K562 (cell line): ENCODE measurements around the gene CPLANE2. TPM values are rescaled to one million over a fixed set of nuclear protein-coding genes. Genes with fewer than 3 reads are reported as not detected.

Experiments used
- ATAC-seq: fragments of 200-7000 bp; cut with Tn5 transposase; 3 replicates; pipeline ENCODE4 v1.9.1; 2020; ENCODE audit warnings: moderate library complexity
- BruUV-seq: library from RNA; stranded (reverse); fragments of 400-500 nt; replicated peaks from 2 replicates; lab custom pipeline; 2021; lab: Mats Ljungman, UMichigan
- CTCF ChIA-PET: fragments of 300-600 bp; formaldehyde crosslinking; extraction: SDS; loops from one replicate; lab custom pipeline; 2021; ENCODE audit warnings: low intra/inter-chr PET ratio; lab: Yijun Ruan, JAX
- POLR2A ChIA-PET: fragments of 300-600, 350-650 bp; sonication (Branson Sonifier 250); formaldehyde crosslinking; extraction: SDS; loops from one replicate; lab custom pipeline; 2021; ENCODE audit warnings: antibody characterized with exemption, inconsistent platforms; lab: Yijun Ruan, JAX
- DNase-seq, 4 experiments: peaks; one replicate each; pipeline versions ENCODE4 v3.0.0 to v3.0.0-alpha.2; 2011 to 2018; ENCODE audit warnings: low spot score in 3 of 4, mixed read lengths in 3 of 4; ENCODE audit errors: extremely low read depth in 1 of 4
- FAIRE-seq: peaks from 2 replicates; lab custom pipeline; 2011; peaks lifted over from hg19 to GRCh38; lab: Jason Lieb, UNC
- H2AFZ ChIP-seq: 2 replicates; pipeline ENCODE4 v1.6.0; 2011; ENCODE audit warnings: low read depth, low read length, control low read depth, inconsistent platforms
- H3K27ac ChIP-seq: fragments of 200-600 bp; 3 replicates; pipeline ENCODE4 v1.8.0; 2011; ENCODE audit warnings: low read depth, mild to moderate bottlenecking, control low read depth, inconsistent platforms, low read length, moderate library complexity, mixed read lengths; ENCODE audit errors: extremely low read depth
- H3K27me3 ChIP-seq, 2 experiments: fragments of 300-600 bp in 1 of 2; 2 replicates in 1 of 2; 3 replicates in 1 of 2; pipeline versions ENCODE4 v1.6.0 to v1.8.0; 2011; ENCODE audit warnings: inconsistent platforms in 2 of 2, low read length in 2 of 2, mild to moderate bottlenecking in 1 of 2, mixed read lengths in 1 of 2, moderate library complexity in 1 of 2; ENCODE audit not compliant: control insufficient read depth in 2 of 2, insufficient read depth in 2 of 2
- H3K36me3 ChIP-seq: fragments of 300-600 bp; 3 replicates; pipeline ENCODE4 v1.8.0; 2011; ENCODE audit warnings: mild to moderate bottlenecking, low read length, inconsistent platforms; ENCODE audit not compliant: control insufficient read depth, insufficient read depth
- H3K4me1 ChIP-seq, 2 experiments: fragments of 200-600 bp in 1 of 2; replicated peaks in 1 of 2; 2 replicates in 1 of 2; 3 replicates in 1 of 2; pipeline versions ENCODE4 v1.5.1 to v1.8.0; 2011; ENCODE audit warnings: inconsistent platforms in 2 of 2, low read length in 2 of 2, mild to moderate bottlenecking in 1 of 2, mixed read lengths in 1 of 2, moderate library complexity in 1 of 2; ENCODE audit not compliant: control insufficient read depth in 2 of 2, insufficient read depth in 2 of 2
- H3K4me2 ChIP-seq: 2 replicates; pipeline ENCODE4 v1.6.1; 2011; ENCODE audit warnings: low read length, control low read depth, inconsistent platforms, mixed read lengths; ENCODE audit not compliant: insufficient read depth
- H3K4me3 ChIP-seq: fragments of 200-600 bp; sonication (generic), shearing (Covaris generic); 2 replicates; pipeline ENCODE4 v1.5.1; 2016; ENCODE audit warnings: control low read depth, inconsistent platforms
- H3K79me2 ChIP-seq: fragments of 200-600 bp; 3 replicates; pipeline ENCODE4 v1.8.0; 2011; ENCODE audit warnings: low read length, inconsistent platforms; ENCODE audit not compliant: control insufficient read depth, insufficient read depth
- H3K9ac ChIP-seq, 2 experiments: 2 replicates each; pipeline versions ENCODE4 v1.6.0 to v1.6.1; 2011; ENCODE audit warnings: low read depth in 2 of 2, low read length in 2 of 2, control low read depth in 1 of 2, inconsistent platforms in 1 of 2, mild to moderate bottlenecking in 1 of 2, mixed read lengths in 1 of 2; ENCODE audit not compliant: insufficient read depth in 1 of 2
- H3K9me1 ChIP-seq: one replicate; pipeline ENCODE4 v1.6.0; 2011; ENCODE audit warnings: inconsistent platforms, mild to moderate bottlenecking, low read length, moderate library complexity; ENCODE audit not compliant: control insufficient read depth, insufficient read depth
- H3K9me3 ChIP-seq: replicated peaks from 2 replicates; pipeline ENCODE4 v1.5.1; 2011; ENCODE audit warnings: low read depth, low read length, inconsistent platforms; ENCODE audit not compliant: control insufficient read depth, insufficient read depth
- H4K20me1 ChIP-seq: replicated peaks from 2 replicates; pipeline ENCODE4 v1.6.1; 2011; ENCODE audit warnings: low read length, inconsistent platforms, mixed read lengths; ENCODE audit not compliant: control insufficient read depth, insufficient read depth
- ETS2 ChIP-seq: IDR thresholded peaks from 2 replicates; pipeline ENCODE4 v1.6.1; 2016; ENCODE audit warnings: borderline replicate concordance, missing genetic modification characterization, mild to moderate bottlenecking, moderate library complexity, missing compliant biosample characterization; ENCODE audit not compliant: poor library complexity, severe bottlenecking
- KLF10 ChIP-seq: fragments of 250-450 bp; sonication (Bioruptor Pico); IDR thresholded peaks from 2 replicates; pipeline ENCODE4 v1.6.1; 2021; ENCODE audit warnings: matching md5 sums
- MYNN ChIP-seq, 2 experiments: sonication (generic); formaldehyde crosslinking in 1 of 2; IDR thresholded peaks; 2 replicates each; pipeline versions ENCODE4 v1.5.0 to v1.6.1; 2016 to 2020; ENCODE audit warnings: antibody characterized with exemption in 1 of 2, missing genetic modification reagents in 1 of 2
- RBFOX2 ChIP-seq: fragments of 200-400 bp; formaldehyde crosslinking; IDR thresholded peaks from 2 replicates; pipeline ENCODE4 v1.6.1; 2017; ENCODE audit warnings: low read depth, mild to moderate bottlenecking, low read length, moderate library complexity
- SOX6 ChIP-seq: fragments of 450-650 bp; IDR thresholded peaks from 2 replicates; pipeline ENCODE4 v1.6.1; 2014; ENCODE audit warnings: mild to moderate bottlenecking
- TAF7 ChIP-seq: fragments of 450-650 bp; IDR thresholded peaks from 2 replicates; pipeline ENCODE4 v1.6.1; 2016; ENCODE audit warnings: missing genetic modification characterization, missing compliant biosample characterization
- ZNF395 ChIP-seq: fragments of 200-800 bp; sonication (Bioruptor generic); IDR thresholded peaks from 2 replicates; pipeline ENCODE4 v1.6.1; 2017; ENCODE audit warnings: missing genetic modification characterization, missing compliant biosample characterization
- WGBS: fragments of 100-300 bp; shearing (Covaris generic); methylation state at CpG from one replicate; pipeline ENCODE4 v1.1.6; 2016; ENCODE audit warnings: low coverage, mixed read lengths; ENCODE audit not compliant: insufficient coverage; ENCODE audit errors: missing lambda C conversion rate; 5-methylcytosine and 5-hydroxymethylcytosine counted together
- in situ Hi-C: fragments of 300-500 bp; cut with MboI; formaldehyde crosslinking; loops from 4 replicates; pipeline ENCODE4 v1.15.0; 2018; ENCODE audit warnings: inconsistent platforms, mixed read lengths
- intact Hi-C: fragments of 100-400 bp; cut with micrococcal nuclease; formaldehyde crosslinking; loops from 2 replicates; pipeline ENCODE4 v1.14.2; 2022
- polyA plus RNA-seq, 8 experiments: library from polyadenylated mRNA; depleted of rRNA in 4 of 8; stranded (reverse) in 5 of 8; unstranded in 3 of 8; fragments of >200 nt; fragmentation: Nextera tagmentation in 2 of 8; fragmentation: Illumina TruSeq in 1 of 8; extraction: Ambion mirVana in 2 of 8; extraction: Trizol in 1 of 8; gene quantifications; 2 replicates each; pipeline versions ENCODE4 v1.2.1 to v1.2.3, GENCODE V29; 2011 to 2014; ENCODE audit warnings: inconsistent platforms in 1 of 8, missing spikeins in 1 of 8
- total RNA-seq, 7 experiments: library from RNA; depleted of rRNA in 6 of 7; stranded (reverse); fragments of >200 nt in 6 of 7; fragmentation: Illumina TruSeq in 2 of 7; extraction: Trizol in 2 of 7; gene quantifications; 2 replicates each; pipeline versions ENCODE4 v1.2.1 to v1.2.3, GENCODE V29; 2011 to 2021; ENCODE audit warnings: low replicate concordance in 1 of 7
- TF ChIP-seq, protein P1 (sequence below): fragments of 250-450 bp; sonication (Bioruptor Pico); IDR thresholded peaks from 2 replicates; pipeline ENCODE4 v1.5.0; 2021; ENCODE audit warnings: mild to moderate bottlenecking, borderline replicate concordance

Gene CPLANE2
- total and polyA plus RNA-seq, 9 of the 15 experiments (the other 6 are each of a cell fraction or from before 2014, with no cell fraction given): 0.17 to 20.9 (median 8.1) TPM

- H3K27me3 ChIP-seq: no peaks in the 10 kb centered on the region
- H3K4me2 ChIP-seq: no peak overlapping the region
- H4K20me1 ChIP-seq: no peaks in the 10 kb centered on the region
- no peak overlapping the region for H3K4me3 ChIP-seq
- no peaks in the 10 kb centered on the region for H3K9me1 ChIP-seq
- peaks cover 22 to 41% of the 10 kb centered on the region in 2 experiments for H3K4me1 ChIP-seq
- no peak overlapping the region for H2AFZ ChIP-seq
- intact Hi-C loops: no loop called here
- WGBS: 39% methylated on average over 3 of the region's 3 CpGs
- TF ChIP-seq KLF10 (CRISPR knock-in tag) (no peak), SOX6 (no peak), TAF7 (no peak)
- no peak for FAIRE-seq
- DNase-seq: no peak
- H3K27ac ChIP-seq: no peak overlapping the region
- CTCF ChIA-PET: no interaction called here
- no peaks in the 10 kb centered on the region for H3K9me3 ChIP-seq
- in situ Hi-C loops: no loop called here
- peaks cover 8% of the 10 kb centered on the region; the same call in 2 of the 3 replicates for H3K79me2 ChIP-seq
- BruUV-seq: no TSS peak
- POLR2A ChIA-PET: interaction anchor here (1.7 to 2.1 kb wide), 2 partner anchors 10 to 13 kb away, joined by 7 read pairs; no protein-coding TSS in a partner anchor
- no peaks in the 10 kb centered on the region; the same call in 2 of the 3 replicates for H3K36me3 ChIP-seq
- ATAC-seq: no peak
- no peak overlapping the region for H3K9ac ChIP-seq
Measured at GRCh38 chr1:16203550-16203949, 33.4 kb downstream of the CPLANE2 start.

- Histone ChIP-seq H3K9ac (peak overlapping the region in 1 of 2 experiments; percentile 53; a peak in 1 of 4 replicates), H3K9me1 (no peaks in the 10 kb centered on the region), H4K20me1 (no peaks in the 10 kb centered on the region), H2AFZ (no peak overlapping the region), H3K9me3 (no peaks in the 10 kb centered on the region), H3K4me3 (no peak overlapping the region), H3K79me2 (peaks cover 8% of the 10 kb centered on the region; the same call in 2 of the 3 replicates), H3K27ac (no peak overlapping the region), H3K27me3 (no peaks in the 10 kb centered on the region), H3K36me3 (no peaks in the 10 kb centered on the region; the same call in 2 of the 3 replicates), H3K4me2 (no peak overlapping the region), H3K4me1 (peaks cover 12 to 35% of the 10 kb centered on the region in 2 experiments)
- POLR2A ChIA-PET: interaction anchor here (1.1 to 2.1 kb wide), 4 partner anchors 9 to 36 kb away, joined by 3 to 7 read pairs (median 4); partner anchors contain the start of gene ARHGEF19
- CTCF ChIA-PET: no interaction called here
- no TSS peak for BruUV-seq
- ATAC-seq: no peak
- no peak for FAIRE-seq
- intact Hi-C loops: no loop called here
- WGBS: 53% methylated on average over 24 of the region's 24 CpGs
- in situ Hi-C loops: no loop called here
- DNase-seq: no peak
- TF ChIP-seq ETS2 (tag): no peak
- TF ChIP-seq, protein P1, sequence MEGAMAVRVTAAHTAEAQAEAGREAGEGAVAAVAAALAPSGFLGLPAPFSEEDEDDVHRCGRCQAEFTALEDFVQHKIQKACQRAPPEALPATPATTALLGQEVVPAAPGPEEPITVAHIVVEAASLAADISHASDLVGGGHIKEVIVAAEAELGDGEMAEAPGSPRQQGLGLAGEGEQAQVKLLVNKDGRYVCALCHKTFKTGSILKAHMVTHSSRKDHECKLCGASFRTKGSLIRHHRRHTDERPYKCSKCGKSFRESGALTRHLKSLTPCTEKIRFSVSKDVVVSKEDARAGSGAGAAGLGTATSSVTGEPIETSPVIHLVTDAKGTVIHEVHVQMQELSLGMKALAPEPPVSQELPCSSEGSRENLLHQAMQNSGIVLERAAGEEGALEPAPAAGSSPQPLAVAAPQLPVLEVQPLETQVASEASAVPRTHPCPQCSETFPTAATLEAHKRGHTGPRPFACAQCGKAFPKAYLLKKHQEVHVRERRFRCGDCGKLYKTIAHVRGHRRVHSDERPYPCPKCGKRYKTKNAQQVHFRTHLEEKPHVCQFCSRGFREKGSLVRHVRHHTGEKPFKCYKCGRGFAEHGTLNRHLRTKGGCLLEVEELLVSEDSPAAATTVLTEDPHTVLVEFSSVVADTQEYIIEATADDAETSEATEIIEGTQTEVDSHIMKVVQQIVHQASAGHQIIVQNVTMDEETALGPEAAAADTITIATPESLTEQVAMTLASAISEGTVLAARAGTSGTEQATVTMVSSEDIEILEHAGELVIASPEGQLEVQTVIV (CRISPR knock-in tag): no peak
- 0 out of 2 replicates have a peak, but pooled peaks have one; percentile 23 for TF ChIP-seq RBFOX2
- TF ChIP-seq MYNN (IDR thresholded peaks at IDR 0.05): no peak
- no peak for TF ChIP-seq MYNN (CRISPR knock-in tag; IDR thresholded peaks at IDR 0.05)
- TF ChIP-seq ZNF395 (CRISPR knock-in tag): no peak
Measured at GRCh38 chr1:16202281-16203210, 34.4 kb downstream of the CPLANE2 start.
